Progenitor cell of endocrine pancreas (in vitro differentiated cells): Measurements from ENCODE around the gene TEX261. TPM values are rescaled to one million over a fixed set of nuclear protein-coding genes. Genes with fewer than 3 reads are reported as not detected.

Experiments
- DNase-seq: peaks from one replicate; pipeline ENCODE4 v3.0.0; 2021; ENCODE audit warnings: low spot score; ENCODE audit not compliant: unreplicated experiment
- H3K27ac Mint-ChIP-seq: 2 replicates; pipeline ENCODE4 v1.8.0; 2021; ENCODE audit warnings: mild to moderate bottlenecking, moderate library complexity, mixed read lengths
- H3K27me3 Mint-ChIP-seq: 2 replicates; pipeline ENCODE4 v1.8.0; 2021; ENCODE audit warnings: mixed read lengths
- H3K36me3 Mint-ChIP-seq: 2 replicates; pipeline ENCODE4 v1.8.0; 2022; ENCODE audit warnings: mixed read lengths; ENCODE audit not compliant: insufficient read depth
- H3K4me1 Mint-ChIP-seq: 2 replicates; pipeline ENCODE4 v1.8.0; 2021; ENCODE audit warnings: low read depth, mixed read lengths
- H3K4me3 Mint-ChIP-seq: 2 replicates; pipeline ENCODE4 v1.8.0; 2021; ENCODE audit warnings: low read depth, mild to moderate bottlenecking, moderate library complexity, mixed read lengths
- H3K9me3 Mint-ChIP-seq: 2 replicates; pipeline ENCODE4 v1.8.0; 2021; ENCODE audit warnings: low read depth, mixed read lengths
- CTCF ChIP-seq: fragments of 200-600 bp; sonication (generic); IDR thresholded peaks from one replicate; pipeline ENCODE4 v1.5.0; 2021; ENCODE audit warnings: antibody characterized with exemption, mild to moderate bottlenecking; ENCODE audit not compliant: unreplicated experiment
- total RNA-seq: library from RNA; stranded (reverse); gene quantifications from 2 replicates; pipeline ENCODE4 v1.2.1, GENCODE V29; 2021

The TEX261 gene
- total RNA-seq, 1 donor from 2014 or later: 36.9 TPM

GRCh38 chr2:70981866-70982810 lies 12.5 kb downstream of the TEX261 start:
- TF ChIP-seq CTCF: no peak
- Mint-ChIP-seq H3K4me3 (no peak overlapping the region), H3K36me3 (peaks cover 8% of the 10 kb centered on the region), H3K9me3 (no peaks in the 10 kb centered on the region), H3K27ac (no peak overlapping the region), H3K27me3 (no peaks in the 10 kb centered on the region), H3K4me1 (peaks cover 6% of the 10 kb centered on the region)
- no peak for DNase-seq

GRCh38 chr2:70981421-70981820 lies 13.3 kb downstream of the TEX261 start:
- H3K36me3 Mint-ChIP-seq: peaks cover 7% of the 10 kb centered on the region
- H3K27ac Mint-ChIP-seq: no peak overlapping the region
- DNase-seq: no peak
- TF ChIP-seq CTCF: no peak
- no peak overlapping the region for H3K4me3 Mint-ChIP-seq
- no peaks in the 10 kb centered on the region for H3K9me3 Mint-ChIP-seq
- H3K4me1 Mint-ChIP-seq: peaks cover 10% of the 10 kb centered on the region
- H3K27me3 Mint-ChIP-seq: no peaks in the 10 kb centered on the region

- no peak overlapping the region for H3K27ac Mint-ChIP-seq
- H3K4me3 Mint-ChIP-seq: peak overlapping the region; percentile 60
- H3K36me3 Mint-ChIP-seq: no peaks in the 10 kb centered on the region
- no peak for DNase-seq
- no peaks in the 10 kb centered on the region for H3K9me3 Mint-ChIP-seq
- no peak for TF ChIP-seq CTCF
- peaks cover 20% of the 10 kb centered on the region for H3K4me1 Mint-ChIP-seq
- no peaks in the 10 kb centered on the region for H3K27me3 Mint-ChIP-seq
These were observed 15.0 kb downstream of the TEX261 start for GRCh38 chr2:70979626-70980025.

DNA sequence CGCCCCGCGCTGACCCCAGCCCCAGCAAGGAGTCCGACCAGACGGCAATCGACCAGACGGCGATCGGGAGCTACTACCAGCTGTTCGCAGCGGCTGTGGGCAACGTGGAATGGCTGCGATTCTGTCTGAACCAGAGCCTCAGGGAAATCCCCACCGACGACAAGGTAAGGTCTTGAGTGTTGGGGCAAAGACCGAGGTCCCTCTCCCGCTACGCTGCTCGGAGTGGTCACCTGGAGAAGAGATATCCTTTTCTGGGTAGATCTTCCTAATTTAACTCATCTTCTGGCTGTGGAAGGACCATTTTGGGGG lies 15.5 kb downstream of the TEX261 start:
- peak overlapping the region; percentile 29 for H3K27ac Mint-ChIP-seq
- H3K36me3 Mint-ChIP-seq: no peaks in the 10 kb centered on the region
- H3K4me3 Mint-ChIP-seq: peak overlapping the region; percentile 60
- H3K9me3 Mint-ChIP-seq: no peaks in the 10 kb centered on the region
- H3K4me1 Mint-ChIP-seq: peaks cover 20% of the 10 kb centered on the region
- no peak for TF ChIP-seq CTCF
- H3K27me3 Mint-ChIP-seq: no peaks in the 10 kb centered on the region
- DNase-seq: no peak

DNA sequence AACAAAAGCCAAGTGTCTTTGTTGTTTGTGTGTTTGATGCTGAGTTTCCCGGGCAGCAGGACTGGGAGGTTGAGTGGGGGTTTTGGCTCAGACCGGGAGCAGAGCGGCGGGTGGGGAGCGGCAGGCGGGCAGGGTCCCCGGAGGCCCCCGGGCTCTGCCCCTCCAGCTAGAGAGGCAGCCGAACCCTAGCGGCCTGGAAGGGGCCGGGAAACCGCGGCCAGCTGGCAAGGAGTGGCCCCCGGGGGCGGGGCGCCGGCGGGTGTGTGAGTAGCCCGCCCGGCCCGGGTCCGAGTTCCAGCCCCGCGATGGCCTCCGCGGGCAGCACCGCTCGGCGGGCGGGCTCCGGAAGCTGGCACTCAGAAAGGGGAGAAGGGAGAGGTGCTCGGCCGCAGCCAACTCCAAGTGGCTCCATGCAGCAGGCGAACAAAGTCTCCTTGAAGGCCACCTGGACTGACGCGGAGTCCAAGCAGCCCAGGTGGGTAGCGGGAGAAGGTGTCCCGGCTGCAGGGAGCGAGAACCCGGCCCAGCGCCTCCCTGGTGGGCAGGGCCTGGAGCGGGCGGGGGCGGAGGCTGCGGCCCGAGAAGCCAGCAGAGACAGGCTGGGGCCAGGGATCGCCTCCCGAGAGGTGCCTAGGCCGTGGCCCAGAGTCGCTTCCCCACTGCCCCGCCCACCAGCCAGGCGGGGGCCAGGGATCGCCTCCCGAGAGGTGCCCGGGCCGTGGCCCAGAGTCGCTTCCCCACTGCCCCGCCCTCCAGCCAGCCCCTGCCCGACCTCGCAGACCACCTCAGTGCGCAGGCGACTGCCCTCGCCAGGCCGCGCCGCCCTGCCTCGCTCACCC lies 16.1 kb downstream of the TEX261 start, which contains the start of gene ANKRD53:
TSS of gene ANKRD53 (plus strand) at position 290 of the 839 bp plus-strand sequence. CDS start at position 306, 16 bp downstream.
- peak; percentile 75 for DNase-seq
- H3K4me3 Mint-ChIP-seq: peak within 1 kb of the TSS; percentile 75
- no peaks in the 10 kb centered on the region for H3K27me3 Mint-ChIP-seq
- no peak for TF ChIP-seq CTCF
- peak within 1 kb of the TSS; percentile 94 for H3K27ac Mint-ChIP-seq
- H3K9me3 Mint-ChIP-seq: no peaks in the 10 kb centered on the region
- H3K4me1 Mint-ChIP-seq: peaks cover 20% of the 10 kb centered on the region
- no peaks in the 10 kb centered on the region for H3K36me3 Mint-ChIP-seq
